ENCODE measurements around the gene DNAH17. TPM values are rescaled to one million over a fixed set of nuclear protein-coding genes. Genes with fewer than 3 reads are reported as not detected.
A peak's percentile ranks its signal among the peaks of the same experiment; 100 is the strongest.

DNAH17 gene
- total RNA-seq, 1 donor from 2014 or later: not detected

GRCh38 chr17:78381601-78382232, 195.5 kb downstream of the DNAH17 start:
- no peak for DNase-seq
- TF ChIP-seq CTCF (IDR thresholded peaks at IDR 0.05; ENCODE audit: borderline replicate concordance): no peak
- H3K9me3 ChIP-seq (replicated peaks): no peaks in the 10 kb centered on the region
- intact Hi-C loops (cut with micrococcal nuclease): no loop called here
- H3K4me3 ChIP-seq: peak overlapping the region; percentile 17
- H3K27ac ChIP-seq (replicated peaks): peak overlapping the region; percentile 74
- no peaks in the 10 kb centered on the region for H3K27me3 ChIP-seq (ENCODE audit: low read depth)
- peaks cover 9% of the 10 kb centered on the region for H3K36me3 ChIP-seq
- peaks cover 90% of the 10 kb centered on the region for H3K4me1 ChIP-seq

GRCh38 chr17:78380370-78380769, 196.8 kb downstream of the DNAH17 start:
- H3K27ac ChIP-seq (replicated peaks): no peak overlapping the region
- no peak for DNase-seq
- intact Hi-C loops (cut with micrococcal nuclease): no loop called here
- no peak for TF ChIP-seq CTCF (IDR thresholded peaks at IDR 0.05; ENCODE audit: borderline replicate concordance)
- H3K4me1 ChIP-seq: peaks cover 77% of the 10 kb centered on the region
- no peaks in the 10 kb centered on the region for H3K27me3 ChIP-seq (ENCODE audit: low read depth)
- H3K36me3 ChIP-seq: peaks cover 9% of the 10 kb centered on the region
- H3K9me3 ChIP-seq (replicated peaks): no peaks in the 10 kb centered on the region
- no peak overlapping the region for H3K4me3 ChIP-seq

GRCh38 chr17:78379131-78379491, 198.1 kb downstream of the DNAH17 start:
- no peak for TF ChIP-seq CTCF (IDR thresholded peaks at IDR 0.05; ENCODE audit: borderline replicate concordance)
- Histone ChIP-seq H3K36me3 (peaks cover 9% of the 10 kb centered on the region), H3K9me3 (replicated peaks) (no peaks in the 10 kb centered on the region), H3K4me1 (peaks cover 73% of the 10 kb centered on the region), H3K27ac (replicated peaks) (peak overlapping the region; percentile 94), H3K4me3 (peak overlapping the region; percentile 100), H3K27me3 (ENCODE audit: low read depth) (no peaks in the 10 kb centered on the region)
- intact Hi-C loops (cut with micrococcal nuclease): no loop called here
- no peak for DNase-seq

GRCh38 chr17:78378225-78379130, 198.7 kb downstream of the DNAH17 start, which contains the start of gene PGS1:
PGS1 (plus strand) TSS chr17:78378649; CDS start chr17:78378666, 17 bp downstream.
- peak within 1 kb of the TSS; percentile 94 for H3K27ac ChIP-seq (replicated peaks)
- intact Hi-C loops (cut with micrococcal nuclease): no loop called here
- peak; percentile 88 for DNase-seq

GRCh38 chr17:78377858-78378224, 199.4 kb downstream of the DNAH17 start:
- H3K27ac ChIP-seq (replicated peaks): peak overlapping the region; percentile 94
- no peaks in the 10 kb centered on the region for H3K9me3 ChIP-seq (replicated peaks)
- H3K36me3 ChIP-seq: peaks cover 9% of the 10 kb centered on the region
- no peaks in the 10 kb centered on the region for H3K27me3 ChIP-seq (ENCODE audit: low read depth)
- no peak for DNase-seq
- peak overlapping the region; percentile 100 for H3K4me3 ChIP-seq
- TF ChIP-seq CTCF (IDR thresholded peaks at IDR 0.05; ENCODE audit: borderline replicate concordance): no peak
- peaks cover 62% of the 10 kb centered on the region for H3K4me1 ChIP-seq
- intact Hi-C loops (cut with micrococcal nuclease): no loop called here

More at GRCh38 chr17:78378225-78379130, 198.7 kb downstream of the DNAH17 start, which contains the start of gene PGS1:
- no peak for TF ChIP-seq CTCF (IDR thresholded peaks at IDR 0.05; ENCODE audit: borderline replicate concordance)
- Histone ChIP-seq H3K9me3 (replicated peaks) (no peaks in the 10 kb centered on the region), H3K27me3 (ENCODE audit: low read depth) (no peaks in the 10 kb centered on the region), H3K4me3 (peak within 1 kb of the TSS; percentile 100), H3K36me3 (peaks cover 9% of the 10 kb centered on the region), H3K4me1 (peaks cover 69% of the 10 kb centered on the region)
